ENCODE results near the gene C11orf65.
"Not testable (repeated sequence)": the region's sequence is repeated elsewhere in the genome, so short reads cannot be mapped to it uniquely, and the experiment has no call there.

Gene C11orf65

GRCh38 chr11:108402241-108402640 lies 65.1 kb downstream of the C11orf65 start:
- no peak for DNase-seq (ENCODE audit: low read depth)
- no peak for TF ChIP-seq CTCF (IDR thresholded peaks at IDR 0.05; ENCODE audit: control insufficient read depth, extremely low read depth, insufficient read depth)
- H3K4me3 ChIP-seq (ENCODE audit: low read depth, low read length): no peak overlapping the region

GRCh38 chr11:108398439-108398838 lies 68.9 kb downstream of the C11orf65 start:
- no peak for DNase-seq (ENCODE audit: low read depth)
- TF ChIP-seq CTCF (IDR thresholded peaks at IDR 0.05; ENCODE audit: control insufficient read depth, extremely low read depth, insufficient read depth): no peak

GRCh38 chr11:108396672-108397071 lies 70.7 kb downstream of the C11orf65 start:
- H3K4me3 ChIP-seq (ENCODE audit: low read depth, low read length); DNase-seq (ENCODE audit: low read depth): not testable (repeated sequence)

More at GRCh38 chr11:108398439-108398838, 68.9 kb downstream of the C11orf65 start:
- no peak overlapping the region for H3K4me3 ChIP-seq (ENCODE audit: low read depth, low read length)

- H3K4me3 ChIP-seq (ENCODE audit: low read depth, low read length): no peak overlapping the region
- no peak for DNase-seq (ENCODE audit: low read depth)
- TF ChIP-seq CTCF (IDR thresholded peaks at IDR 0.05; ENCODE audit: control insufficient read depth, extremely low read depth, insufficient read depth): no peak
Observed at GRCh38 chr11:108394744-108395284, 72.5 kb downstream of the C11orf65 start.

- TF ChIP-seq CTCF (IDR thresholded peaks at IDR 0.05; ENCODE audit: control insufficient read depth, extremely low read depth, insufficient read depth): no peak
- H3K4me3 ChIP-seq (ENCODE audit: low read depth, low read length): no peak overlapping the region
- no peak for DNase-seq (ENCODE audit: low read depth)
Observed at GRCh38 chr11:108393046-108393445, 74.3 kb downstream of the C11orf65 start.

GRCh38 chr11:108392353-108392752 lies 75.0 kb downstream of the C11orf65 start:
- no peak overlapping the region for H3K4me3 ChIP-seq (ENCODE audit: low read depth, low read length)
- no peak for DNase-seq (ENCODE audit: low read depth)
- TF ChIP-seq CTCF (IDR thresholded peaks at IDR 0.05; ENCODE audit: control insufficient read depth, extremely low read depth, insufficient read depth): no peak

- no peak overlapping the region for H3K4me3 ChIP-seq (ENCODE audit: low read depth, low read length)
- no peak for TF ChIP-seq CTCF (IDR thresholded peaks at IDR 0.05; ENCODE audit: control insufficient read depth, extremely low read depth, insufficient read depth)
- DNase-seq (ENCODE audit: low read depth): no peak
Observed at GRCh38 chr11:108388576-108388975, 78.8 kb downstream of the C11orf65 start.

GRCh38 chr11:108373505-108373904 lies 93.8 kb downstream of the C11orf65 start:
- not testable (repeated sequence) for H3K4me3 ChIP-seq (ENCODE audit: low read depth, low read length); DNase-seq (ENCODE audit: low read depth)

Measured in LNCaP clone FGC (cell line).